Immature natural killer cell (primary cell): ENCODE data around the gene HSPD1. TPM values are rescaled to one million over a fixed set of nuclear protein-coding genes. Genes with fewer than 3 reads are reported as not detected.
"Not testable (repeated sequence)": the region's sequence is repeated elsewhere in the genome, so short reads cannot be mapped to it uniquely, and the experiment has no call there.

ENCODE experiments used
- DNase-seq, 3 donors: peaks; one replicate each; pipeline ENCODE4 v3.0.0; 2022; ENCODE audit warnings: mixed read lengths in 1 of 3
- H3K27ac Mint-ChIP-seq, 6 donors: one replicate each; pipeline ENCODE4 v1.8.0; 2020; ENCODE audit warnings: mixed read lengths in 6 of 6, mild to moderate bottlenecking in 5 of 6, inconsistent platforms in 4 of 6, moderate library complexity in 3 of 6
- H3K27me3 Mint-ChIP-seq, 3 donors: one replicate each; pipeline ENCODE4 v1.8.0; 2020 to 2021; ENCODE audit warnings: low read depth in 3 of 3, mild to moderate bottlenecking in 3 of 3, mixed read lengths in 3 of 3, moderate library complexity in 3 of 3, inconsistent platforms in 1 of 3
- H3K36me3 Mint-ChIP-seq, 3 donors: one replicate each; pipeline ENCODE4 v1.8.0; 2020; ENCODE audit warnings: mixed read lengths in 3 of 3, inconsistent platforms in 2 of 3, mild to moderate bottlenecking in 2 of 3
- H3K4me1 Mint-ChIP-seq, 2 donors: one replicate each; pipeline ENCODE4 v1.8.0; 2020; ENCODE audit warnings: inconsistent platforms in 2 of 2, mild to moderate bottlenecking in 2 of 2, mixed read lengths in 2 of 2, moderate library complexity in 1 of 2
- H3K4me3 Mint-ChIP-seq, 5 donors: one replicate each; pipeline ENCODE4 v1.8.0; 2020; ENCODE audit warnings: mild to moderate bottlenecking in 5 of 5, mixed read lengths in 5 of 5, inconsistent platforms in 3 of 5, moderate library complexity in 3 of 5
- H3K9me3 Mint-ChIP-seq, 6 donors: one replicate each; pipeline ENCODE4 v1.8.0; 2020; ENCODE audit warnings: mild to moderate bottlenecking in 6 of 6, mixed read lengths in 6 of 6, inconsistent platforms in 4 of 6, moderate library complexity in 3 of 6
- polyA plus RNA-seq, 3 donors: library from polyadenylated mRNA; unstranded; fragments of 300-500 nt; fragmentation: Illumina TruSeq; gene quantifications; one replicate each; pipeline ENCODE4 v1.2.3, GENCODE V29; 2021

The HSPD1 gene
- polyA plus RNA-seq, 3 donors from 2014 or later: 50.7 to 77.3 (median 52.2) TPM

GRCh38 chr2:197484248-197484647, 15.4 kb downstream of the HSPD1 start:
- H3K27ac Mint-ChIP-seq, DNase-seq, H3K4me3 Mint-ChIP-seq, H3K27me3 Mint-ChIP-seq, H3K4me1 Mint-ChIP-seq: not testable (repeated sequence)
- Mint-ChIP-seq H3K36me3 (peaks cover 7 to 42% (median 20%) of the 10 kb centered on the region in 3 donors), H3K9me3 (peaks cover 0 to 11% (median 1%) of the 10 kb centered on the region in 6 donors)

GRCh38 chr2:197480165-197481036, 19.2 kb downstream of the HSPD1 start:
- Mint-ChIP-seq H3K27me3 (peaks cover 0 to 4% (median 0%) of the 10 kb centered on the region in 3 donors), H3K4me1 (peaks cover 0 to 15% of the 10 kb centered on the region in 2 donors), H3K36me3 (peaks cover 15 to 37% (median 28%) of the 10 kb centered on the region in 3 donors), H3K27ac (peak overlapping the region in 1 of 6 donors; percentile 14), H3K4me3 (no peak overlapping the region), H3K9me3 (peaks cover 0 to 11% (median 1%) of the 10 kb centered on the region in 6 donors)
- DNase-seq: no peak

GRCh38 chr2:197477797-197478196, 21.8 kb downstream of the HSPD1 start:
- Mint-ChIP-seq H3K27ac (peak overlapping the region in 2 of 6 donors; percentile 1 to 51), H3K9me3 (no peaks in the 10 kb centered on the region), H3K4me3 (no peak overlapping the region), H3K36me3 (peaks cover 17 to 47% (median 20%) of the 10 kb centered on the region in 3 donors), H3K27me3 (peaks cover 0 to 4% (median 0%) of the 10 kb centered on the region in 3 donors), H3K4me1 (peaks cover 0 to 15% of the 10 kb centered on the region in 2 donors)
- DNase-seq: no peak

GRCh38 chr2:197472166-197472565, 27.5 kb downstream of the HSPD1 start:
- H3K27ac Mint-ChIP-seq: peak overlapping the region in 3 of 6 donors; percentile 42 to 62 (median 52)
- no peak for DNase-seq
- H3K4me3 Mint-ChIP-seq: no peak overlapping the region
- H3K36me3 Mint-ChIP-seq: peaks cover 15 to 44% (median 15%) of the 10 kb centered on the region in 3 donors
- peaks cover 0 to 3% (median 0%) of the 10 kb centered on the region in 3 donors for H3K27me3 Mint-ChIP-seq
- H3K4me1 Mint-ChIP-seq: peaks cover 0 to 1% of the 10 kb centered on the region in 2 donors
- no peaks in the 10 kb centered on the region for H3K9me3 Mint-ChIP-seq

DNA sequence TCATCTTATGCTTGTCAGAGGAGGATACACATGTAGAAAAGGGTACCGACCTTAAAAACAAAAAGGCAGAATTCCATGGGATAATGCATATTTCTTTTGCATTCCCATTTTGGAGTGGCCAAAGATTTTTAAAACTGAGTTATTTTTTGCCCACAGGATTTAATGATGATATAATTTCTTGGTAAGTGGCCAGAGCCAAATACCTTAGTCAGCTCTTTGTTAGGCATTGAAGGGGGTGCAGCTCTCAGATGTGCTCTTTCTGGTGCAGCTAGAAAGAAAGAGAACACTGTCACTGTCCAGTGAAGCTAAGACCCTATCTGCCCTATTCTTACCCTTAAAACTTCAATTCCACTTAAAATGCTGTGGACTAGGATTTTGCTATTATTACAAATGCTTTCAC, 35.5 kb downstream of the HSPD1 start:
- DNase-seq: no peak
- H3K4me3 Mint-ChIP-seq: no peak overlapping the region
- peak overlapping the region in 2 of 6 donors; percentile 1 to 53 for H3K27ac Mint-ChIP-seq
- H3K4me1 Mint-ChIP-seq: peaks cover 11 to 34% of the 10 kb centered on the region in 2 donors
- no peaks in the 10 kb centered on the region for H3K9me3 Mint-ChIP-seq
- peaks cover 2 to 6% (median 5%) of the 10 kb centered on the region in 3 donors for H3K27me3 Mint-ChIP-seq
- H3K36me3 Mint-ChIP-seq: peaks cover 9 to 35% (median 27%) of the 10 kb centered on the region in 3 donors

GRCh38 chr2:197461057-197461456, 38.6 kb downstream of the HSPD1 start:
- no peak for DNase-seq
- Mint-ChIP-seq H3K9me3 (no peaks in the 10 kb centered on the region), H3K27me3 (peaks cover 0 to 5% (median 2%) of the 10 kb centered on the region in 3 donors), H3K4me1 (peaks cover 32 to 59% of the 10 kb centered on the region in 2 donors), H3K4me3 (no peak overlapping the region), H3K36me3 (peaks cover 2 to 19% (median 17%) of the 10 kb centered on the region in 3 donors), H3K27ac (peak overlapping the region in 1 of 6 donors; percentile 78)

DNA sequence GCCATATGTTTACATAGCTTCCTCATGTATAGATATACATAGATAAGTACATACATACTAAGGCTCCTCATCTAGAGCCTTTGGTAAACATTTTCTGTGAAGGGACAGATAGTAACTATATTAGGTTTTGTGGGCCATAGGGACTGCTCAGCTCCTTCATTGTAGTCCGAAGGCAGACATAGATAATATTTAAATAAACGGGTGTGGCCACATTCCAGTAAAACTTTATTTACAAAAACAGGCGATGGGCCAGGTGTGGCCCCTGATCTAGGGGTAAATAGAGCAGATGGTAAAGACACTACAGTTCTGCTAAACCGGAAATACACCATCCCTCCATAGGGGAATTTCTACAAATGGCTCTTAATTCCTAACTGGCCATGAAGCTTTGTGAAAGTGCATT, 39.0 kb downstream of the HSPD1 start:
- Mint-ChIP-seq H3K4me1 (peaks cover 36 to 61% of the 10 kb centered on the region in 2 donors), H3K27ac (peak overlapping the region in 1 of 6 donors; percentile 29), H3K36me3 (peaks cover 0 to 16% (median 15%) of the 10 kb centered on the region in 3 donors), H3K27me3 (peaks cover 0 to 6% (median 2%) of the 10 kb centered on the region in 3 donors), H3K9me3 (no peaks in the 10 kb centered on the region), H3K4me3 (no peak overlapping the region)
- no peak for DNase-seq

- Mint-ChIP-seq H3K36me3 (peaks cover 0 to 1% (median 1%) of the 10 kb centered on the region in 3 donors), H3K4me1 (peaks cover 62 to 77% of the 10 kb centered on the region in 2 donors), H3K9me3 (no peaks in the 10 kb centered on the region), H3K4me3 (peak overlapping the region; percentile 9 to 63 (median 44)), H3K27ac (peak overlapping the region in 4 of 6 donors; percentile 26 to 100 (median 55)), H3K27me3 (peaks cover 9 to 17% (median 10%) of the 10 kb centered on the region in 3 donors)
- no peak for DNase-seq
Measured at GRCh38 chr2:197455428-197455827, 44.2 kb downstream of the HSPD1 start.

DNA sequence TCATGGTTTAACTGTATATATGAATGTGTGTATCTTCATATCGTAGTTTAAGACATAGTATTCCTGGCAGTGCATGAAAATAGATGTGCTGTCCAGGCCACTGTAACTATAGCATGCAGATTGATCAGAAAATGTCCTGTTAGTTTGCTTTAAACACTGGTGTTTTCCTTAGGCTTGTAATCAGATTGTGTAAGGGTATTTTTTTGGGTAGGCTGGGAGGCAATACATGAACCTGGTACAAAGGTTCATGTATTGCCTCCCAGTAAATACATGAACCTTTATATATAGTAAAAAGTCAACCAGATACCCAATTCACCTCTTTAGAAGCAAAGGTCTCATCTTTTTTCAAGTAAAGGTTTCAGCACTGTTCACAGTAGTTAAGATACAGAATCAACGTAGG, 44.7 kb downstream of the HSPD1 start:
- peak overlapping the region; percentile 96 to 100 (median 99) for H3K4me3 Mint-ChIP-seq
- no peaks in the 10 kb centered on the region for H3K36me3 Mint-ChIP-seq

DNA sequence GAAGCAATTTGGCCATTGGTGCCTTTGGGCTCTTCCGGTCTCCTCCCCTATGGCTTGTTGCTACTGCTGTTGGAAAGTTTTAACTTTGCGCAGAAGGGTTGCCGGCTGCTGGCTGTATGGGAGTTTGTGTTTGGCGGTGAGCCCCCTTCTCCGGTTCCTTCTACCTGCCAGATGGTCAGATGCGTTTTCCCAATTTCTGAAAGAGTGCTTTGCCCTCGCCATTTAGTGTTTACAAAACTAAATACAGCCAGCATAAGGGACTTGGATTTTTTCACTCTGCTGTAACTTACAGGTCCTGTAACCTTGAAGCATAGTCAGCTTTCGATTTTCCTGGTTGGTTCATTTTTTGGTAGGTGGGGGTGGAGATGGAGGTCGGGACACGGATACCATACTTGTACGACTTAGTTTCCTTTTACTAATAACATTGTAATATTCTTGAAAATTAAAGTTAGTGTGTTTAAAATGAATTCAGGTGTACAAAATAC, 45.7 kb downstream of the HSPD1 start:
- H3K27ac Mint-ChIP-seq: peak overlapping the region; percentile 98 to 100 (median 100)
- DNase-seq: no peak
- H3K36me3 Mint-ChIP-seq: no peaks in the 10 kb centered on the region
- H3K4me1 Mint-ChIP-seq: peaks cover 57 to 62% of the 10 kb centered on the region in 2 donors
- no peaks in the 10 kb centered on the region for H3K9me3 Mint-ChIP-seq
- H3K27me3 Mint-ChIP-seq: peaks cover 9 to 17% (median 10%) of the 10 kb centered on the region in 3 donors
- peak overlapping the region; percentile 96 to 100 (median 99) for H3K4me3 Mint-ChIP-seq

More for the DNA sequence above, 44.7 kb downstream of the HSPD1 start:
- DNase-seq: no peak
- Mint-ChIP-seq H3K4me1 (peaks cover 62 to 72% of the 10 kb centered on the region in 2 donors), H3K27me3 (peaks cover 9 to 17% (median 10%) of the 10 kb centered on the region in 3 donors), H3K27ac (peak overlapping the region; percentile 98 to 100 (median 100)), H3K9me3 (no peaks in the 10 kb centered on the region)

- H3K27ac Mint-ChIP-seq: peak within 1 kb of the TSS; percentile 98 to 100 (median 100)
- peak within 1 kb of the TSS; percentile 96 to 100 (median 99) for H3K4me3 Mint-ChIP-seq
- H3K27me3 Mint-ChIP-seq: peaks cover 9 to 17% (median 10%) of the 10 kb centered on the region in 3 donors
- H3K36me3 Mint-ChIP-seq: no peaks in the 10 kb centered on the region
- DNase-seq: peak; percentile 98 to 99 (median 99)
- peaks cover 53 to 55% of the 10 kb centered on the region in 2 donors for H3K4me1 Mint-ChIP-seq
- no peaks in the 10 kb centered on the region for H3K9me3 Mint-ChIP-seq
Measured at GRCh38 chr2:197453123-197453913, 46.3 kb downstream of the HSPD1 start, which contains the start of gene COQ10B. COQ10B (plus strand) TSS chr2:197453552; CDS start chr2:197453561, 9 bp downstream.

- Mint-ChIP-seq H3K4me3 (peak overlapping the region; percentile 96 to 100 (median 99)), H3K27ac (peak overlapping the region; percentile 98 to 100 (median 100)), H3K36me3 (no peaks in the 10 kb centered on the region), H3K27me3 (peaks cover 9 to 17% (median 10%) of the 10 kb centered on the region in 3 donors), H3K9me3 (no peaks in the 10 kb centered on the region), H3K4me1 (peaks cover 48 to 50% of the 10 kb centered on the region in 2 donors)
- DNase-seq: no peak
Measured at GRCh38 chr2:197452754-197453122, 46.9 kb downstream of the HSPD1 start.

DNA sequence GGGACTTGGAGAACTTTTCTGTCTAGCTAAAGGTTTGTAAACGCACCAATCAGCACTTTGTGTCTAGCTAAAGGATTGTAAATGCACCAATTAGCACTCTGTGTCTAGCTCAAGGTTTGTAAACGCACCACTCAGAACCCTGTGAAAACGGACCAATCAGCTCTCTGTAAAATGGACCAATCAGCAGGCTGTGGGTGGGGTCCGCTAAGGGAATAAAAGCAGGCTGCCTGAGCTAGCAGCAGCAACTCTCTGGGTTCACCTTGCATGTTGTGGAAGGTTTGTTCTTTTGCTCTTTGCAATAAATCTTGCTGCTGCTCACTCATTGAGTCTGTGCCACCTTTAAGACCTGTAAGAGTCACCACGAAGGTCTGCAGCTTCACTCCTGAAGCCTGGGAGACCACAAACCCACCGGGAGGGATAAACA, 48.7 kb downstream of the HSPD1 start:
- Mint-ChIP-seq H3K27me3 (peaks cover 9 to 17% (median 13%) of the 10 kb centered on the region in 3 donors), H3K27ac (peak overlapping the region in 5 of 6 donors; percentile 36 to 100 (median 65)), H3K4me1 (peaks cover 34 to 35% of the 10 kb centered on the region in 2 donors), H3K4me3 (peak overlapping the region in 2 of 5 donors; percentile 27 to 48)
- H3K9me3 Mint-ChIP-seq, H3K36me3 Mint-ChIP-seq, DNase-seq: not testable (repeated sequence)
